Medulla oblongata (tissue), 1 donor: Measurements from ENCODE around the gene MET.

Experiments used
- DNase-seq: peaks from one replicate; pipeline ENCODE4 v3.0.0-alpha.2; 2015; ENCODE audit errors: extremely low spot score

The MET gene

GRCh38 chr7:116783666-116784318, 111.8 kb downstream of the MET start:
- DNase-seq, result no peak

- no peak for DNase-seq
Measured at GRCh38 chr7:116784647-116785046, 112.7 kb downstream of the MET start.

DNA sequence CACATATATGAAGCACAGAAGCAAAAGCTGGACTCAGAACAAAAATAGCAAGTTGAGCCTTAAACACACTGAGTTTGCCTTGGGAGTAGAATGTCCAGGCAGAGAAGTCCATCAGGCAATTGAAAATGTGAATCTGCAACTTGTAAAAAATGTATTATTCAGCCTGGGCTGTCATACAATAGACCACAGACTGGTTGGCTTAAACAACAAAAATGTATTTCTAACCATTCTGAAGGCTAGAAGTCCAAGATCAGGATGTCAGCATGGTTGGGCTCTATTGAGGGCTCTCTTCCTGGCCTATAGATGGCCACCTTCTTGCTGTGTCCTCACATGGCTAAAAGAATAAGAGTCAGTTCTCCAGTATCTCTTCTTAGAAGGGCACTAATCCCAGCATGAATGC, 113.8 kb downstream of the MET start:
- no peak for DNase-seq

DNA sequence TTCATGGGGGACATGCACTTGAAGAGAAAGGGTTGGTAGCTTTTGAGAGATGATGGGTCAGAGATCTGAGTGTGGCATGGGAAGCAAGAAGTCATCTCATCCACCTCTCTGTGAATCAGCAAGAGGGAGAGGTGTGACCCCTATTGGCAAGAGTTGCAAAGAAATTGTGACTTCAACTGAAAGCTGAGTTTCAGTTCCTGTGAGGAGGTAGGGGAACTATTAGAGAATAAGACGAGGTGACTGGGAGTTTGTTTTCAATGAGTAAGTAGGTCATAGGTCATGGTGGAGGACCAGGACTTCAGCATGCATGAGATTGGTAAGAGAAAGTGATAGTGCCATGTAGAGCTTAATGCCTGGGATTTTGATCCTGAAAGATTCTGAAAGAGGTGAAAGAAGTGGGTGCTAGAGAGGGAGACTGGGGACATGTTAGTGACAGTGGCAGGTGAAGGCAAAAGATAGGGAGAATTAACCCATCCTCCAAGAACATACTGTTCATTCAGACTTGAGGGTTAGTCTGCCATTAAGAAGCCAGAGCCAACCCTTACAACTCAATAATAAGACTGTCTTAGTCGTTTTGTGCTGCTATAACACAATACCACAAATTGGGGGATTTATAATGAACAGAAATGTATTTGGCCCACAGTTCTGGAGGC, 114.9 kb downstream of the MET start:
- DNase-seq, result peak; percentile 25

DNA sequence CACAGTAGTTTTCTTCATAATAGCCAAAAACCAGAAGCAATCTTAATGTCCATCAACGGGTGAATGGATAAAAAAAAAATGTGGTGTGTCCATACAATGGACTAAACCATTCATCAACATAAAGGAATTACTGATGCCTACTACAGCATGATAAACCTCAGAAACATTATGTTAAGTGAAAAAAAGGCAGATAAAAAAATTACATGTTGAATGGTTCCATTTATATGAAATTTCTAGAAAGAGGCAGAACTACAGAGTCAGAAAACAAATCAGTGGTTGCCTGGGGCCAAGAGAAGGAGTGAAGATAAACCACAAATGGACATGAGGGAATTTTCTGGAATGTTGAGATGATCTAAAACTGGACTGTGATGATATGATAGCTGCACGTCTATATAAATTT, 115.9 kb downstream of the MET start:
- DNase-seq, result no peak

GRCh38 chr7:116788572-116789197, 116.7 kb downstream of the MET start:
- no peak for DNase-seq

GRCh38 chr7:116790025-116790424, 118.0 kb downstream of the MET start:
- DNase-seq, result no peak

- DNase-seq, result no peak
Measured at GRCh38 chr7:116792813-116793212, 120.8 kb downstream of the MET start.

GRCh38 chr7:116793795-116794340, 121.9 kb downstream of the MET start:
- DNase-seq, result no peak

DNA sequence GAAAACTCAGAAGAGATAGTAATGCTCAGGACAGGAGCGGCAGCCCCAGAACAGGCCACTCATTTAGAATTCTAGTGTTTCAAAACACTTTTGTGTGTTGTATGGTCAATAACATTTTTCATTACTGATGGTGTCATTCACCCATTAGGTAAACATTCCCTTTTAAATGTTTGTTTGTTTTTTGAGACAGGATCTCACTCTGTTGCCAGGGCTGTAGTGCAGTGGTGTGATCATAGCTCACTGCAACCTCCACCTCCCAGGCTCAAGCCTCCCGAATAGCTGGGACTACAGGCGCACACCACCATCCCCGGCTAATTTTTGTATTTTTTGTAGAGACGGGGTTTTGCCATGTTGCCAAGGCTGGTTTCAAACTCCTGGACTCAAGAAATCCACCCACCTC, 124.5 kb downstream of the MET start:
- no peak for DNase-seq

DNA sequence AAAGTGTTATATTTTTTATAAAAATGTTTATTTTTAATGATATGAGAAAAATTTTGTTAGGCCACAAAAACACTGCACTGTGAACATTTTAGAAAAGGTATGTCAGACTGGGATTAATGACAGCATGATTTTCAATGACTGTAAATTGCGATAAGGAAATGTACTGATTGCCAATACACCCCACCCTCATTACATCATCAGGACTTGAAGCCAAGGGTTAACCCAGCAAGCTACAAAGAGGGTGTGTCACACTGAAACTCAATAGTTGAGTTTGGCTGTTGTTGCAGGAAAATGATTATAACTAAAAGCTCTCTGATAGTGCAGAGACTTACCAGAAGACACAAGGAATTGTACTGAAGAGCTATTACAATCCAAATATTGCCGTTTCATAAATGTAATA, 125.6 kb downstream of the MET start:
- DNase-seq, result no peak

GRCh38 chr7:116798232-116798631, 126.2 kb downstream of the MET start:
- no peak for DNase-seq

- no peak for DNase-seq
Measured at GRCh38 chr7:116799916-116800315, 127.9 kb downstream of the MET start.

DNA sequence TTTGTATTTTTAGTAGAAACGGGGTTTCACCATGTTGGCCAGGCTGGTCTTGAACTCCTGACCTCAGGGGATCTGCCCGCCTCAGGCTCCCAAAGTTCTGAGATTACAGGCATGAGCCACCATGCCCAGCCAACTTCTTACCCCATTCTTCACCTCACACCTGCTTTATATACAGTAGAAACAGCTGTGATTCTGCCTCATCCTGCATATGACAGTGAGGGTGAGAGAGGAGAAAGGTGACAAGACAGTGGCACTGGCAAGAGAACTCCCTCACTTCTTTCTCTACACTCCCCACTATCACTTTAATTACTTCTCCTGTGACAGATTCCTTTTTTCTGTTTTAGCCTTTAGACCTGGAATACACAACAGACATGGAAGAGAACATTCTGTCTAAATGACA, 128.6 kb downstream of the MET start:
- DNase-seq, result no peak

- DNase-seq, result no peak
Measured at GRCh38 chr7:116801092-116801710, 129.2 kb downstream of the MET start.

DNA sequence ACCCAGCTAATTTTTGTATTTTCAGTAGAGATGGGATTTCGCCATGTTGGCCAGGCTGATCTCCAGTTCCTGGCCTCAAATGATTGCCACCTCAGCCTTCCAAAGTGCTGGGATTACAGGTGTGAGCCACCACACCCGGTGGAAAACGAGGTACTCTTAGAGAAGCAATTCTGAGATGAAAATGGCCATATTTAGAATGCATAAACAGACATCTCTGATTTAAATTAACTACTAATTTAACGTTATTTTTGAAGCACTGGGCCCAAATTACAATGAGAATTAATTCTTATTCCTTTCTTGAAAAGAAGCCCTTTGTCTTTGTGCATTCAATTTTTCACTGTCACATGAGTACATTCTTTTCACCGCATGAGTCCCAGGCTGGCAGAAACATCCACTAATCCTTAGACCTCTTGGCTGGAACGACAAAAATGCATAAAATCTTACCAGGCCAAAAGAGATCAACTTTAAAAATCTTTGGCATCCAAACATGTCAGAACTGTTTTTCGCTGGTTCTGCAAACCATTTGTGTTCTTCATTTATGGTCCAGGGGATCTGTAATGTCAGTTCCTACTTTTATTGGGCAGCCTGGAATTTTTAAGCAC, 130.2 kb downstream of the MET start:
- no peak for DNase-seq

GRCh38 chr7:116802746-116803152, 130.8 kb downstream of the MET start:
- peak; percentile 66 for DNase-seq

DNA sequence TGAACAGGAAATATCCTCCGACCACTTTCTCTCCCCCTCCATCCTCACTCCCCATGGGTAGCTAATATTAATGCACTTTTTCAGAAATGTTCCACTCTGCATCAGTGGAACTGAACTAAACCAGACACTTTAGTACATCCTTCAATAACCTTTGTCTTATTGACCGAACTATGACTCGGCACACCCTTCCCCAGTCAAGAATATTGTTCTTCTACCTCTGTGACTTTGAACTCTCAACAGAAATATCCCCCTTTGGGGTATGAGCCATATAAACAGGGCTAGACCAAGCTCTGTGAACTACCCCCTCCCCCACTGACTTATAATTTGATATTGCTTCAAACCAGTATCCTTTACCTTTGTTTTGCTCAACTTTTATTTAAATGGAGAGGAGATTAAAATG, 132.5 kb downstream of the MET start:
- DNase-seq, result no peak

GRCh38 chr7:116805100-116805544, 133.1 kb downstream of the MET start:
- DNase-seq, result no peak

GRCh38 chr7:116806046-116806944, 134.3 kb downstream of the MET start:
- peak; percentile 16 for DNase-seq

DNA sequence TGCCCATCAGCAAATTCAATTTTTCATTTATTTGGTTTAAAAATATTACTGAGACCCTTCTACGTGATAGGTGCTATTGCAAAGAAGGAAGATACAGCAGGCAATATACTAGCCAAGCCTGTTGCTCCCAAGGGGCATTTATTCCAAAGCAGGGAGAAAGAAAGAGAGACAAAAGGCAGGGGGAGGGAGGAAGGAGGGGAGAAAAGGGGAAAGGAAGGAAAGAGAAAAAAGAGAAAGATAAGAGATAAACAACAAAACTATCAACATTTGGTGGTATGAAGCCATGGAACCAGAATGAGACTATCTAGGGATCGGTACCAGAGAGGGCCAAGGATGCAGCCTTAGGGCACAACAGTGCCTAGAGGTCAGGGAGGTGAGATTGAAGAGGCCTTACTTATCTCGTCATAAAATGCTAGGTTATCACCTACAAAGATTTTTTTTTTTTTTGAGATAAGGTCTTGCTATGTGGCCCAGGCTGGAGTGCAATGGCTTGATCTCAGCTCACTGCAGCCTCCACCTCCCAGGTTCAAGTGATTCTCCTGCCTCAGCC, 135.1 kb downstream of the MET start:
- DNase-seq, result no peak
